A549 (cell line): ENCODE measurements around the gene NCAPD2. TPM values are rescaled to one million over a fixed set of nuclear protein-coding genes. Genes with fewer than 3 reads are reported as not detected.
"Not testable (repeated sequence)": the region's sequence is repeated elsewhere in the genome, so short reads cannot be mapped to it uniquely, and the experiment has no call there.

Experiments used
- ATAC-seq, 2 experiments: fragments of 200-7000 bp in 1 of 2; fragments of >200 bp in 1 of 2; cut with Nextera tagmentation in 1 of 2; cut with Tn5 transposase in 1 of 2; 3 replicates each; pipeline versions ENCODE4 v1.8.0 to v1.9.1; 2018 to 2020; ENCODE audit warnings: mild to moderate bottlenecking in 1 of 2, moderate library complexity in 1 of 2
- CTCF ChIA-PET: fragments of 300-600 bp; sonication (Branson Sonifier 250); formaldehyde crosslinking; extraction: SDS; loops from one replicate; lab custom pipeline; 2021; ENCODE audit warnings: antibody characterized with exemption, inconsistent platforms; lab: Yijun Ruan, JAX
- POLR2A ChIA-PET: fragments of 350-600 bp; formaldehyde crosslinking; extraction: SDS; loops from one replicate; lab custom pipeline; 2021; ENCODE audit warnings: antibody characterized with exemption, inconsistent platforms; lab: Yijun Ruan, JAX
- DNase-seq, 2 experiments: peaks; one replicate each; pipeline versions ENCODE4 v3.0.0 to v3.0.0-alpha.2; 2011 to 2016; ENCODE audit warnings: low read depth in 1 of 2, low spot score in 1 of 2
- FAIRE-seq: peaks from 2 replicates; lab custom pipeline; 2011; peaks lifted over from hg19 to GRCh38; lab: Jason Lieb, UNC
- H3K27ac ChIP-seq, 2 experiments: fragments of >200 bp; sonication (Bioruptor Twin); formaldehyde crosslinking; 3 replicates each; pipeline ENCODE4 v1.5.1; 2016 to 2017
- H3K4me1 ChIP-seq: fragments of >200 bp; sonication (Bioruptor Twin); formaldehyde crosslinking; 3 replicates; pipeline ENCODE4 v1.6.1; 2016
- H3K4me2 ChIP-seq: fragments of >200 bp; sonication (Bioruptor Twin); formaldehyde crosslinking; 3 replicates; pipeline ENCODE4 v1.6.1; 2016
- H3K4me3 ChIP-seq: fragments of >200 bp; sonication (Bioruptor Twin); formaldehyde crosslinking; 3 replicates; pipeline ENCODE4 v1.5.1; 2016
- H3K9me3 ChIP-seq: fragments of >200 bp; sonication (Bioruptor Twin); formaldehyde crosslinking; 3 replicates; pipeline ENCODE4 v1.6.1; 2016
- CEBPB ChIP-seq, 2 experiments: fragments of >200 bp in 1 of 2; sonication (Bioruptor Twin) in 1 of 2; formaldehyde crosslinking in 1 of 2; IDR thresholded peaks; 2 replicates each; pipeline ENCODE4 v1.6.1; 2012 to 2016
- CHD2 ChIP-seq: fragments of 150-350 bp; IDR thresholded peaks from 2 replicates; pipeline ENCODE4 v1.6.1; 2014; ENCODE audit warnings: low read length; ENCODE audit not compliant: partially characterized antibody
- EHF ChIP-seq: fragments of 250-450 bp; sonication (Bioruptor Pico); IDR thresholded peaks from 2 replicates; pipeline ENCODE4 v1.5.0; 2020; ENCODE audit warnings: mild to moderate bottlenecking
- EP300 ChIP-seq, 2 experiments: fragments of >200 bp; sonication (Bioruptor Twin); formaldehyde crosslinking; IDR thresholded peaks; 2 replicates in 1 of 2; 3 replicates in 1 of 2; pipeline ENCODE4 v1.6.1; 2016 to 2017
- ESRRA ChIP-seq: fragments of 150-350 bp; IDR thresholded peaks from 2 replicates; pipeline ENCODE4 v1.6.1; 2014; ENCODE audit warnings: mild to moderate bottlenecking, low read length, borderline replicate concordance
- FOSB ChIP-seq: fragments of 250-450 bp; sonication (Bioruptor Pico); IDR thresholded peaks from 2 replicates; pipeline ENCODE4 v1.5.0; 2020; ENCODE audit warnings: mild to moderate bottlenecking, moderate library complexity
- HOXA7 ChIP-seq: fragments of 250-450 bp; sonication (Bioruptor Pico); IDR thresholded peaks from 2 replicates; pipeline ENCODE4 v1.5.0; 2020; ENCODE audit warnings: mild to moderate bottlenecking, moderate library complexity
- HOXB13 ChIP-seq: fragments of 250-450 bp; sonication (Bioruptor Pico); IDR thresholded peaks from 2 replicates; pipeline ENCODE4 v1.5.0; 2020; ENCODE audit warnings: low read depth, mild to moderate bottlenecking, moderate library complexity
- HOXB5 ChIP-seq: fragments of 250-450 bp; sonication (Bioruptor Pico); IDR thresholded peaks from 2 replicates; pipeline ENCODE4 v1.5.0; 2020; ENCODE audit warnings: mild to moderate bottlenecking, moderate library complexity
- JUNB ChIP-seq: fragments of >200 bp; sonication (Bioruptor Twin); formaldehyde crosslinking; IDR thresholded peaks from 2 replicates; pipeline ENCODE4 v1.6.1; 2016
- KDM1A ChIP-seq: fragments of 200-600 bp; sonication (generic); IDR thresholded peaks from 2 replicates; pipeline ENCODE4 v1.6.1; 2016; ENCODE audit warnings: low read depth, mild to moderate bottlenecking
- NFE2L2 ChIP-seq: fragments of 150-350 bp; conservative IDR thresholded peaks from 2 replicates; pipeline ENCODE4 v1.6.1; 2014; ENCODE audit warnings: low read length
- POLR2A ChIP-seq: IDR thresholded peaks from 2 replicates; pipeline ENCODE4 v1.6.1; 2012; ENCODE audit warnings: mild to moderate bottlenecking, low read length
- RARB ChIP-seq: fragments of 250-450 bp; sonication (Bioruptor Pico); IDR thresholded peaks from 2 replicates; pipeline ENCODE4 v1.8.0; 2021; ENCODE audit warnings: mild to moderate bottlenecking, moderate library complexity
- RFX5 ChIP-seq: fragments of 450-650 bp; IDR thresholded peaks from 2 replicates; pipeline ENCODE4 v1.7.1; 2014; ENCODE audit warnings: antibody characterized with exemption, mild to moderate bottlenecking, moderate library complexity
- ZFP36 ChIP-seq: fragments of 450-650 bp; IDR thresholded peaks from 2 replicates; pipeline ENCODE4 v1.6.1; 2014; ENCODE audit warnings: borderline replicate concordance; ENCODE audit not compliant: partially characterized antibody
- ZNF302 ChIP-seq: fragments of 250-450 bp; sonication (Bioruptor Pico); IDR thresholded peaks from 2 replicates; pipeline ENCODE4 v1.9.0; 2021; ENCODE audit warnings: inconsistent platforms, mild to moderate bottlenecking, moderate library complexity
- ZSCAN20 ChIP-seq: fragments of 250-450 bp; sonication (Bioruptor Pico); IDR thresholded peaks from 2 replicates; pipeline ENCODE4 v1.8.0; 2022; ENCODE audit warnings: mild to moderate bottlenecking, moderate library complexity
- WGBS: methylation state at CpG from one replicate; pipeline ENCODE4 v1.1.6; 2017; ENCODE audit errors: missing lambda C conversion rate; 5-methylcytosine and 5-hydroxymethylcytosine counted together
- polyA plus RNA-seq, 4 experiments: library from polyadenylated mRNA; depleted of rRNA in 3 of 4; stranded (reverse); fragments of >200 nt; fragmentation: RNase III in 1 of 4; extraction: RNeasy Plus Mini Kit Qiagen cat#74134 plus additional on column Dnase treatment in 1 of 4; gene quantifications; 2 replicates in 3 of 4; 3 replicates in 1 of 4; pipeline ENCODE4 v1.2.3, GENCODE V29; 2011 to 2017
- TF ChIP-seq, protein P1 (sequence below): fragments of >200 bp; sonication (Bioruptor Twin); formaldehyde crosslinking; IDR thresholded peaks from 3 replicates; pipeline ENCODE4 v1.5.1; 2016
- TF ChIP-seq, protein P2 (sequence below): fragments of >200 bp; sonication (Bioruptor Twin); formaldehyde crosslinking; IDR thresholded peaks from 3 replicates; pipeline ENCODE4 v1.6.1; 2016
- TF ChIP-seq, protein P3 (sequence below): fragments of 250-450 bp; sonication (Bioruptor Pico); IDR thresholded peaks from 2 replicates; pipeline ENCODE4 v1.5.0; 2020; ENCODE audit warnings: low read depth, mild to moderate bottlenecking, moderate library complexity

The NCAPD2 gene
- polyA plus RNA-seq, 2 of the 4 experiments (the other 2 are of a cell fraction) = 82.0 to 130 TPM

DNA sequence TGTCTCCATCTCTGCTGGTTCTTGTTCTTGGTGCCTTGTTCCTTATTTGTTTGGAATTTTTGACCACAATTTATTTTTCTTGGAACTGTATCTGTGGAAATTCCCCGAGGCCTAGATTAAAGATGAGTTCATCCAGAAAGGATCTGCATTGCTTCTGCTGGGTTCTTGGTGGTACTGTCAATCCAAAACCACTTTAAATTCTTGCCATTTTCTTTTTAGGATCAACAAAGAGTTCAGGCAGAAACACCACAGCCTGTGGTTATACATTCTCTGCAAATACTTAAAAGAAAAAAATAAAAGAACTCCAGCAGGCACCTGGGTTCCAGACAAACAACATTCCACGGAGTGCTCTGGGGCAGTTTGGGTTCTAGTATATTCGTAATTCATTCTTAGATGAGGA is 17.4 kb upstream of the NCAPD2 start:
- DNase-seq = no peak

DNA sequence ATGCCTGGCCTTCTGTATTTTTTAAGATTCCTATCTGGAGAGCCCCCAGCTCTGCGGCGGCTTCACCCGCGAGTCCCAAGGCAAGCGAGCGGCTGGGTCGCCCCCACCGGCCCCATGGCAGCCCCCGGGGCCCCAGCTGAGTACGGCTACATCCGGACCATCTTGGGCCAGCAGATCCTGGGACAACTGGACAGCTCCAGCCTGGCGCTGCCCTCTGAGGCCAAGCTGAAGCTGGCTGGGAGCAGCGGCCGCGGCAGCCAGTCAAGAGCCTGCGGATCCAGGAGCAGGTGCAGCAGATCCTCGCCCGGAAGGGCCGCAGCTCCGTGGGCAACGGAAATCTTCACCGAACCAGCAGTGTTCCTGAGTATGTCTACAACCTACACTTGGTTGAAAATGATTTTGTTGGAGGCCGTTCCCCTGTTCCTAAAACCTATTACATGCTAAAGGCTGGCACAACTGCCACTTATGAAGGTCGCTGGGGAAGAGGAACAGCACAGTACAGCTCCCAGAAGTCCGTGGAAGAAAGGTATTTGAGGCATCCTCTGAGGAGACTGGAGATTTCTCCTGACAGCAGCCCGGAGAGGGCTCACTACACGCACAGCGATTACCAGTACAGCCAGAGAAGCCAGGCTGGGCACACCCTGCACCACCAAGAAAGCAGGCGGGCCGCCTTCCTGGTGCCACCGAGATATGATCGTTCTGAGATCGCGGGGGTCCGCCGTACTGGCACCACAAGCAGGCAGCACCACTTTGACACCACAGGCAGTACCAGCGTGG is 16.1 kb upstream of the NCAPD2 start:
- H3K4me3 ChIP-seq, POLR2A ChIA-PET, FAIRE-seq, DNase-seq, H3K27ac ChIP-seq, H3K4me1 ChIP-seq, H3K4me2 ChIP-seq, H3K9me3 ChIP-seq: not testable (repeated sequence)
- peak in 1 of 2 experiments; percentile 53; a peak in 3 of 6 replicates for ATAC-seq
- 81% methylated on average over 34 of the region's 37 CpGs for WGBS
- CTCF ChIA-PET = interaction anchor here (0.6 to 5.9 kb wide), 3 partner anchors 12 to 664 kb away, joined by 3 to 33 read pairs (median 3); no protein-coding TSS in a partner anchor

More for the DNA sequence above, 17.4 kb upstream of the NCAPD2 start:
- Histone ChIP-seq H3K9me3 (no peaks in the 10 kb centered on the region), H3K4me3 (no peak overlapping the region), H3K4me1 (peaks cover 8% of the 10 kb centered on the region), H3K4me2 (no peak overlapping the region), H3K27ac (no peak overlapping the region)
- ATAC-seq (no peak), FAIRE-seq (no peak)
- TF ChIP-seq POLR2A = no peak
- no peak for TF ChIP-seq RFX5
- TF ChIP-seq, protein P1, sequence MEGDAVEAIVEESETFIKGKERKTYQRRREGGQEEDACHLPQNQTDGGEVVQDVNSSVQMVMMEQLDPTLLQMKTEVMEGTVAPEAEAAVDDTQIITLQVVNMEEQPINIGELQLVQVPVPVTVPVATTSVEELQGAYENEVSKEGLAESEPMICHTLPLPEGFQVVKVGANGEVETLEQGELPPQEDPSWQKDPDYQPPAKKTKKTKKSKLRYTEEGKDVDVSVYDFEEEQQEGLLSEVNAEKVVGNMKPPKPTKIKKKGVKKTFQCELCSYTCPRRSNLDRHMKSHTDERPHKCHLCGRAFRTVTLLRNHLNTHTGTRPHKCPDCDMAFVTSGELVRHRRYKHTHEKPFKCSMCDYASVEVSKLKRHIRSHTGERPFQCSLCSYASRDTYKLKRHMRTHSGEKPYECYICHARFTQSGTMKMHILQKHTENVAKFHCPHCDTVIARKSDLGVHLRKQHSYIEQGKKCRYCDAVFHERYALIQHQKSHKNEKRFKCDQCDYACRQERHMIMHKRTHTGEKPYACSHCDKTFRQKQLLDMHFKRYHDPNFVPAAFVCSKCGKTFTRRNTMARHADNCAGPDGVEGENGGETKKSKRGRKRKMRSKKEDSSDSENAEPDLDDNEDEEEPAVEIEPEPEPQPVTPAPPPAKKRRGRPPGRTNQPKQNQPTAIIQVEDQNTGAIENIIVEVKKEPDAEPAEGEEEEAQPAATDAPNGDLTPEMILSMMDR = no peak
- no peak for TF ChIP-seq HOXB5 (CRISPR knock-in tag)
- no peak for TF ChIP-seq EP300 (IDR thresholded peaks at IDR 0.05)
- TF ChIP-seq NFE2L2 = no peak
- no peak for TF ChIP-seq JUNB
- TF ChIP-seq HOXA7 (CRISPR knock-in tag) = no peak
- no peak for TF ChIP-seq FOSB (CRISPR knock-in tag)
- TF ChIP-seq HOXB13 (CRISPR knock-in tag) = no peak
- TF ChIP-seq CEBPB (IDR thresholded peaks at IDR 0.05) = no peak
- TF ChIP-seq EHF (CRISPR knock-in tag) = no peak
- no peak for TF ChIP-seq CHD2
- TF ChIP-seq ZSCAN20 = no peak
- no peak for TF ChIP-seq RARB (CRISPR knock-in tag)
- no peak for TF ChIP-seq ZFP36
- TF ChIP-seq ESRRA = no peak
- ChIA-PET CTCF (interaction anchor here (5.9 kb wide), 1 partner anchor 11 kb away, joined by 33 read pairs; no protein-coding TSS in a partner anchor), POLR2A (no interaction called here)
- WGBS = 63% methylated on average over 3 of the region's 3 CpGs

DNA sequence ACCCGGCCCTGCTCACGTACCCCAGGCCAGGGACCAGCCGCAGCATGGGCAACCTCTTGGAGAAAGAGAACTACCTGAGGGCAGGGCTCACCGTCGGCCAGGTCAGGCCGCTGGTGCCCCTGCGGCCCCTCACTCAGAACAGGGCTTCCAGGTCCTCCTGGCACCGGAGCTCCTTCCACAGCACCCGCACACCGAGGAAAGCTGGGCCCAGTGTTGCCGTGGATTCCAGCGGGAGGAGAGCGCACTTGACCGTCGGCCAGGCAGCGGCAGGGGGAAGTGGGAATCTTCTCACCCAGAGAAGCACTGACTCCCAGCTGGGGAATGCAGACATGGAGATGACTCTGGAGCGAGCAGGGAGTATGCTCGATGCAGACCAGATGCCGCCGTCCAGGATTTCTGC is 15.5 kb upstream of the NCAPD2 start:
- ChIA-PET CTCF (interaction anchor here (1.3 to 5.9 kb wide), 2 partner anchors 13 to 61 kb away, joined by 3 to 33 read pairs; no protein-coding TSS in a partner anchor), POLR2A (interaction anchor here (1.0 kb wide), 1 partner anchor 9 kb away, joined by 3 read pairs; no protein-coding TSS in a partner anchor)
- WGBS = 88% methylated on average over 14 of the region's 20 CpGs
- Histone ChIP-seq H3K4me3 (no peak overlapping the region), H3K4me2 (no peak overlapping the region), H3K27ac (no peak overlapping the region), H3K9me3 (no peaks in the 10 kb centered on the region), H3K4me1 (no peaks in the 10 kb centered on the region)
- TF ChIP-seq JUNB (no peak), HOXB5 (CRISPR knock-in tag) (no peak), ZNF302 (CRISPR knock-in tag) (no peak), EP300 (IDR thresholded peaks at IDR 0.05) (no peak), KDM1A (no peak)
- TF ChIP-seq, protein P2, sequence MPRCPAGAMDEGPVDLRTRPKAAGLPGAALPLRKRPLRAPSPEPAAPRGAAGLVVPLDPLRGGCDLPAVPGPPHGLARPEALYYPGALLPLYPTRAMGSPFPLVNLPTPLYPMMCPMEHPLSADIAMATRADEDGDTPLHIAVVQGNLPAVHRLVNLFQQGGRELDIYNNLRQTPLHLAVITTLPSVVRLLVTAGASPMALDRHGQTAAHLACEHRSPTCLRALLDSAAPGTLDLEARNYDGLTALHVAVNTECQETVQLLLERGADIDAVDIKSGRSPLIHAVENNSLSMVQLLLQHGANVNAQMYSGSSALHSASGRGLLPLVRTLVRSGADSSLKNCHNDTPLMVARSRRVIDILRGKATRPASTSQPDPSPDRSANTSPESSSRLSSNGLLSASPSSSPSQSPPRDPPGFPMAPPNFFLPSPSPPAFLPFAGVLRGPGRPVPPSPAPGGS = no peak
- TF ChIP-seq, protein P3, sequence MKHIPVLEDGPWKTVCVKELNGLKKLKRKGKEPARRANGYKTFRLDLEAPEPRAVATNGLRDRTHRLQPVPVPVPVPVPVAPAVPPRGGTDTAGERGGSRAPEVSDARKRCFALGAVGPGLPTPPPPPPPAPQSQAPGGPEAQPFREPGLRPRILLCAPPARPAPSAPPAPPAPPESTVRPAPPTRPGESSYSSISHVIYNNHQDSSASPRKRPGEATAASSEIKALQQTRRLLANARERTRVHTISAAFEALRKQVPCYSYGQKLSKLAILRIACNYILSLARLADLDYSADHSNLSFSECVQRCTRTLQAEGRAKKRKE = no peak
- no peak for DNase-seq
- peak; percentile 18 to 19; a peak in 3 of 6 replicates for ATAC-seq
- FAIRE-seq = no peak
